Kidney (tissue), 14 donors: ENCODE data around the gene APH1B. TPM values are rescaled to one million over a fixed set of nuclear protein-coding genes. Genes with fewer than 3 reads are reported as not detected.

ENCODE experiments used
- DNase-seq, 5 donors: peaks; one replicate each; pipeline ENCODE4 v3.0.0-alpha.2; 2013 to 2020
- FAIRE-seq: peaks from 2 replicates; lab custom pipeline; 2012; peaks lifted over from hg19 to GRCh38; lab: Jason Lieb, UNC
- H3K27ac ChIP-seq, 2 donors: one replicate each; pipeline ENCODE4 v1.7.0; 2013; ENCODE audit warnings: low read depth in 2 of 2, low read length in 2 of 2, inconsistent platforms in 1 of 2
- H3K27me3 ChIP-seq: one replicate; pipeline ENCODE4 v1.7.1; 2013; ENCODE audit warnings: low read length, inconsistent platforms; ENCODE audit not compliant: control insufficient read depth, insufficient read depth
- H3K36me3 ChIP-seq, 3 donors: one replicate each; pipeline versions ENCODE4 v1.7.0 to v1.7.1; 2013; ENCODE audit warnings: low read length in 3 of 3, control low read depth in 1 of 3, inconsistent platforms in 1 of 3; ENCODE audit not compliant: insufficient read depth in 3 of 3, control insufficient read depth in 2 of 3
- H3K4me1 ChIP-seq, 3 donors: one replicate each; pipeline versions ENCODE4 v1.7.0 to v1.7.1; 2013; ENCODE audit warnings: low read length in 3 of 3, inconsistent platforms in 1 of 3, low read depth in 1 of 3; ENCODE audit not compliant: control insufficient read depth in 2 of 3, insufficient read depth in 2 of 3
- H3K4me3 ChIP-seq, 3 donors: one replicate each; pipeline versions ENCODE4 v1.7.0 to v1.8.1; 2013; ENCODE audit warnings: low read length in 3 of 3, control low read depth in 1 of 3, inconsistent platforms in 1 of 3
- H3K9ac ChIP-seq, 3 donors: one replicate each; pipeline versions ENCODE4 v1.7.0 to v1.7.1; 2013; ENCODE audit warnings: low read length in 3 of 3, control low read depth in 1 of 3, inconsistent platforms in 1 of 3
- H3K9me3 ChIP-seq, 3 donors: one replicate each; pipeline versions ENCODE4 v1.7.0 to v1.7.1; 2013; ENCODE audit warnings: low read length in 3 of 3, control low read depth in 1 of 3, inconsistent platforms in 1 of 3; ENCODE audit not compliant: control insufficient read depth in 2 of 3, insufficient read depth in 1 of 3
- CTCF ChIP-seq: IDR thresholded peaks from 3 replicates; pipeline ENCODE4 v1.5.1; 2012; ENCODE audit warnings: mild to moderate bottlenecking, moderate library complexity, borderline replicate concordance; ENCODE audit not compliant: insufficient read depth; ENCODE audit errors: extremely low read depth
- intact Hi-C: fragments of 100-400 bp; cut with DNase I; formaldehyde crosslinking; loops from one replicate; pipeline ENCODE4 v1.11.1; 2022
- polyA plus RNA-seq: library from polyadenylated mRNA; stranded (reverse); fragments of 350-450 nt; fragmentation: Illumina TruSeq; extraction: RNeasy Lipid Tissue Mini Kit (QIAGEN cat#74804); gene quantifications from one replicate; pipeline ENCODE4 v1.2.3, GENCODE V29; 2014; ENCODE audit warnings: low read depth, low replicate concordance; ENCODE audit not compliant: insufficient read depth
- total RNA-seq: library from RNA; stranded (reverse); fragmentation: NEBNext Ultra II Directional; extraction: Animal tissue kit (Norgen Biotek cat#: 25700); gene quantifications from one replicate; pipeline ENCODE4 v1.2.1, GENCODE V29; 2021
- donor health status: control.
- donor health status: control.
- donor health status: control.
- donor health status: control.
- donor health status: control.
- donor health status: DM: yes; HTN: yes; CAD: no.
- donor health status: Normal renal cell carcinoma (clear cell type).

APH1B gene
- total and polyA plus RNA-seq, 2 donors from 2014 or later = 12.3 to 22.4 TPM

- no peak overlapping the region for H3K4me3 ChIP-seq
- H3K9me3 ChIP-seq = no peaks in the 10 kb centered on the region
- no peaks in the 10 kb centered on the region for H3K27me3 ChIP-seq
- peaks cover 0 to 5% (median 0%) of the 10 kb centered on the region in 3 donors for H3K4me1 ChIP-seq
- H3K36me3 ChIP-seq = no peaks in the 10 kb centered on the region
- intact Hi-C loops = no loop called here
- DNase-seq (no peak), FAIRE-seq (no peak)
- no peak for TF ChIP-seq CTCF
- H3K9ac ChIP-seq = no peak overlapping the region
- peak overlapping the region in 1 of 2 donors; percentile 48 for H3K27ac ChIP-seq
Observed at GRCh38 chr15:63294359-63294758, 17.0 kb downstream of the APH1B start.

- intact Hi-C loops = no loop called here
- FAIRE-seq = no peak
- no peak for TF ChIP-seq CTCF
Observed at GRCh38 chr15:63295341-63295740, 17.9 kb downstream of the APH1B start.

GRCh38 chr15:63296195-63296594 lies 18.8 kb downstream of the APH1B start:
- Histone ChIP-seq H3K27ac (no peak overlapping the region), H3K36me3 (no peaks in the 10 kb centered on the region), H3K27me3 (no peaks in the 10 kb centered on the region), H3K9me3 (no peaks in the 10 kb centered on the region), H3K9ac (no peak overlapping the region), H3K4me3 (no peak overlapping the region), H3K4me1 (peaks cover 0 to 5% (median 0%) of the 10 kb centered on the region in 3 donors)
- DNase-seq = peak in 1 of 5 donors; percentile 31
- no peak for FAIRE-seq
- intact Hi-C loops = no loop called here
- TF ChIP-seq CTCF = no peak

More at GRCh38 chr15:63295341-63295740, 17.9 kb downstream of the APH1B start:
- Histone ChIP-seq H3K4me1 (peaks cover 0 to 5% (median 0%) of the 10 kb centered on the region in 3 donors), H3K36me3 (no peaks in the 10 kb centered on the region), H3K9ac (no peak overlapping the region), H3K27me3 (no peaks in the 10 kb centered on the region), H3K4me3 (no peak overlapping the region), H3K27ac (peak overlapping the region; percentile 37 to 52), H3K9me3 (no peaks in the 10 kb centered on the region)
- no peak for DNase-seq
